Measurements from ENCODE around the gene GALNT2.

The GALNT2 gene

DNA sequence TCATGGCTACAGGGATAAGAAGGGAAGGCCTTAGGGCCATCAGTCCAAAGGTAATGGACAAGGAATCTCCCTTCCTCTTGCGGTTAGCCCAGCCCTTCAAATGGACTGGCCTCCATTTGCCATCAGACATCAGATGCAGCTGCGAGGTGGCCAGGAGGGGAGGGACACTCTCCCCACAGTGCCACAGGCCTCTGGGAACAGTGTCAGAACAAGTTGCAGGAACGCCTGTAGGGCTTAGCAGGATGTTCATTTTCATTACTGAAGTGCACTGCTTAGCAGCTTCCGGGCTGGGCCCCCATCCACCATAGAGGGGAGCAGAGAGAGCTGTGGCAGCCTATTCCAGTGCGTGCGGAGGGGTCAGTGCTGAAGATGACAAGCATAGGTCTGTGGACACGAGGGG lies 127.5 kb downstream of the GALNT2 start:
- DNase-seq = no peak

DNA sequence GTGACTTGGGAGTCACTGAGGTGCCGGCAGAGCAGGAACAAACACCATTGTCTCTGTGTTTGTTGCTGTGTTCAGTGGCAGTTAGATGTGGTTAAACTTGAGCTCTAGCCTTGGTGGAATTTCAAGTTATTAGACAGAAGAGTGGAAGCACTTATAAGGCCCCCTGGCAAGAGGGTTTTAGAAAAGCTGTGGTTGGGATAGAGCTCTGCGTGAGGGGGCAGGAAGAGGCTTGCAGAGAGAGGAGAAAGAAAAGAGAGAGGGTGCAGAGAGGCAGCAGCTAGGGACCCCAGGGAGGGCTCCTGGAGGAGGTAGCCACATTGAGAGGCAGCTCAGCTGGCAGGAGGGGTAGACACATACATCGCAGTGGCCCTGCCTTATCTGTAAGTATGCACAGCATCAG lies 128.2 kb downstream of the GALNT2 start:
- DNase-seq = no peak

DNA sequence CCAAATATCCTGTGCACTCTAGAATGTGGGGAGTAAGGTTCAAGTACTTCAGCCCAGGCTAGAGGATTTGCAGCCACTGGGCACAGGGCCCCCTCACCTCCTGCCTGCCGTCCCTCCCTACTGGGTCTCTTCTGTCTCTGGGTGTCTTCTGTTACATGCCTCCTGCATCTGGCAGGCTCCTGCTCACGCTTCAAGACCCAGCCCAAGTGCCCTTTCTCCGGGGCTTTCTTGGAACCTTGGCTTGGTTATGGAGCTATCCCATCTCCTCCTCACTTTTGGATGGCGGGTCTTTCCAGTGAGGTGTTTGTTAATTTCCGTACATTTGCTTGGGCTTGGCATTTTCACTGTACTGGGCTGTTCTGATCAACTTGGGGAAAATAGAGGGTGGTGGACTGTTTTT lies 129.0 kb downstream of the GALNT2 start:
- no peak for DNase-seq

DNA sequence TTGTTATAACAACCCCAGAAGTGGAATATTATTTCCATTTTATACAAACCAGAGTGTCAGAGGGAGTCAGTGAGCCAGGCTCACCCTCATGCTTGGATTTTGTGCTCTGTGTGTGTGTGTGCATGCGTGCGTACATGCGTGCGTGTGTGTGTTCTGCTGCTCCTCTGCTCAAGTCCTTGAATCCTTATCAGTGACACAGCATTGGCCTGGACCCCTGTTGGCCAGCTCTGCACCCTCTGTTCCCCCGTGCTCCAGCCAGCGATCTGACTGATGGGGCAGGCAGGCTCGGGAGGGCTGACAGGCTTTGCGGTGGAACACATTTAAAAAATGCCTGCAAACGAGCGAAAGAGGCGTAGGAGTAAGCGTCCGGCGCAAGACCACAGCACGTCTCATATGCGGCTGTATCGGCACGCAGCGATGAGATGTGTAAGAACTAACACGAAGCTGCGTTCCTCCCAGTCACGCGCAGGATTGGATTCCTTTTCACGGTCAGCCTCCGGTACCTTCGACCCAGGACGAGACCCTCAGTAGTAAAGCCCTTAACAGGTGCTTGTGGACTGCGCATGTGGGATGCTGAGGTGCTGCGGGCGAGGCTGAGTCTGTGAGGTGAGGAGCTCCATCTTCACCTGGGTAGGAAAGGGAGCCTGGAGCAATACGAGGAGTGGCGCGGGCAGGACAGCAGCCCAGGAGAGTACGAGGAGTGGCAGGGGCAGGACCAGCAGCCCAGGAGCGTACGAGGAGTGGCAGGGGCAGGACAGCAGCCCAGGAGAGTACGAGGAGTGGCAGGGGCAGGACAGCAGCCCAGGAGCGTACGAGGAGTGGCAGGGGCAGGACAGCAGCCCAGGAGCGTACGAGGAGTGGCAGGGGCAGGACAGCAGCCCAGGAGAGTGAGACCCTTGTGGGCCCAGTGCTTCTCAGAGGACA lies 130.9 kb downstream of the GALNT2 start:
- DNase-seq = no peak

DNA sequence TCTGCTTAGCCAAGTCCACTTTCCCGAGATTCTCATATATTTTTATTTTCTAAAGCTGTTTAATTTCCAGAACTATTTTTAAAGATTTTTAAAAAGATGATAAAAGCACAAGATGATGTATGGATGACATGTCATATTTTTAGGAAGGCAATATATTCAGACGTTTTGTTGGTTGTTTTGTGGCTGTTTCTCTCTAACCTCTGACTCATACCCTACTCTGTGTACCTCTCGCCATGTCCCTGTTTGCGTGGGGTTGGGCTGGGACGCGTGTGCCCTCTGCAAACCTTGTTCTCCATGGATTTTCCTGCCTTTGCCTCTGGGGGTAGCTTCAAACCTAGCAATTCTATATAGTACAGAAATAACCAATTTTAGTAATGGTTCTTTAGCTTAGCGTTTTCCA lies 132.0 kb downstream of the GALNT2 start:
- DNase-seq = no peak

DNA sequence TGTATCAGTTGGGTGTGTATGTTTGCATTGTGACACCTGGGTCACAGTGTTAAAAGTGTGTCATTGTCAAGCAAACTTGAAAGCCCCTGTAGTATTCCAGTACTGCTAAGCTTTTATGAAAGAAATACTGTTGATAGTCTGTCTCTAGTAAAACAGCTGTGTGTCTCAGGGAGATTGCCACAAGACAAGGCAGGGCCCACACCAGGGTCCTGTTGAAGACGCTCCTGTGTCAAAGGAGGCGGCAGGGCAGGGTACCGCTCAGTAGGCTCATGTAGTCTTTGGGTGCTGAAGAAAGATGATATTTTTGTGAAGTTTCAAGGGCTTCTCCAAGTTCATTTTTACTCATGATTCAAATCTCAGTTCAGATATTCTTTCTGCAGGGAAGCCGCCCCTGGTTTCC lies 132.5 kb downstream of the GALNT2 start:
- no peak for DNase-seq

DNA sequence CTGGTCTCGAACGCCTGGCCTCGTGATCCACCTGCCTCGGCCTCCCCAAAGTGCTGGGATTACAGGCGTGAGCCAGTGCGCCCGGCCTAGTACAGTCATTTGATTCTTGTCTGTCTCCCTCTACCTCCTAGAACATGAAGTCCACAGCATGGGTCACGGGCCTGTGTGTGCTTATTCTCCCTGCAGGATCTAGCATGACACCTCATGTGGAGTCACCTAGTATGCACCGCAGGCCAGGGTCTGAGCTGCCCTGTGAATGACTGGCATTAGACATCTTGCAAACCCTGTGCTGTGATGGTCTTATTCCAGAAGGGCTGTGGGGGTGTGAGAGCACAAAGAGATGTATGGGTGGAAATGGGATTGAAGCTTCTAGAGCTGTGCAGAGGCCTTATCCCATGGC lies 133.2 kb downstream of the GALNT2 start:
- DNase-seq = no peak

DNA sequence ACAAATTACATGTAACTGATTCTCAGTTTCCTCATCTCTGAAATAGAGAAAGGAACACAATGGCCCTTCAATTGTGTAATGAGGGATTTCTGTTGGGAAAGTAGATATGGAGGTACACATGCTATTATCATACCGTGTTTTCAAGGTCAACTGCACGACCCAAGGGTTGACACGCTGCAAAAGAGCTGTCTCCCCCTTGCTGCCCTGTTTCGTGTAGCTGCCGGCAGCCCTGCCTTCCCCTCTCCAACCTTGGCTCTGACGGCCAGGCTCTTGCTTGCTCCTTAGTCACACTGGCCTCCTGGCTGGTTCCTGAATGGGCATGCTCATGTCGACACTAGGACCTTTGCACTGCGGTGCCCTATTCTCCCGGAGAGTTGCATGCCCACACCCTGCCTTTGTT lies 134.4 kb downstream of the GALNT2 start:
- no peak for DNase-seq

DNA sequence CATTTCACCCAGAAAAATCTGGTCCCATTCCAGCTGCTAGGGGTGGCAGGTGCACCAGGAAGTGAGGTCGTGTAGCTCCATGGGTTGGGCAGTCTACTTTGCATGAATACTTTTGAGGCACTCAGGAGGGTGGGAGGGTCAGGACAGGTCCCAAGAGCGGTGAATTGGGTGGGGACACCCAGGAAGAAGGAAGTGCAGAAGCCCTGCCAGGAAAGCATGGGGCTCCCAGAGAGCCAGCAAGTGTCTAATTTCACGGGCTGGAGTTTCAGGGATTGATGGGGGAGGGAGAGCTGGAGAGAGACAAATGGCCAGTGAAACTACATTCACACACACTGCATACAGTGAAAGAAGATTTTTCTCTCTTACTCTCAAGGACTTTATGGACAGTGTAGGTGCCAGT lies 137.8 kb downstream of the GALNT2 start:
- DNase-seq = no peak

DNA sequence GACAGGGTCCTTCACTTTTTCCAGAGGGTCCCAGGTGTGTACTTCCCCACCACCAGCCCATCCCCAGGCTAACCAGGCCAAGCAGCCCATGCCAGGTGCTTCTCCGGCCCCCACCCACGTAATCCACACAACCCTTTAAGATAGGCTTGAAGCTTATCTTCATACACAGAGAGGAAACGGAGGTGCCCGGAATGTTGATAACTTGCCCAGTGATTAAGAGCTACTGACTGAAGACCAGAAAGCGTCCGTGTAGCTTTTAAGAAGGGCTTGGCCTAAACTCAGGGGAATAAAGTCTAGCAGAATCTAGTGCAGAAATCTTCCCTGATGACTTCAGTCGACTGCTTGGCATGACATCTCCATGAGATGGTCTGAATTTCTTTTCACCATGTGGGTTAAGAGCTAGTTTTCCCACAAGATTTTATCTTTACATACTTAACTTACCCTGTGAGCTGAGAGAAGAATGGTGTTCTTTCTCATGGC lies 138.7 kb downstream of the GALNT2 start:
- no peak for DNase-seq

DNA sequence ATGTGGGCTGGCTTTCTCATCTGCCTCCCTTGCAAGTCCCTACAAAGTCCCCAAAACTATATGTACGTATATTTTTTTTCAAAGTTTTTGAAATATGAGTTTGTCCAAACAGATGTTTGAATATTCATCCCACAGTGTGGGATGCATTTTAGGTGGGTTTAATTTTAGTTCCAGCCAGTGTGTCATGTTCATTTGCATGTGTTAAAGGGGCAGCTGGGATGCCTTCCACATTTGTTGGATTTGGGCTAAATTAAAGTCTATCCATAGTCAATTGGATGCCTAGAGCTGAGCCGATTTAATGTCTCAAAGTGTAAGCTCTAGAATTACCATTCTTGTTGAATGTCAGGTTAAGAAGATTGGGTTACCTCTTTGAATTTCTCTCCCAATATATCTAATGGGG lies 139.2 kb downstream of the GALNT2 start:
- DNase-seq = no peak

DNA sequence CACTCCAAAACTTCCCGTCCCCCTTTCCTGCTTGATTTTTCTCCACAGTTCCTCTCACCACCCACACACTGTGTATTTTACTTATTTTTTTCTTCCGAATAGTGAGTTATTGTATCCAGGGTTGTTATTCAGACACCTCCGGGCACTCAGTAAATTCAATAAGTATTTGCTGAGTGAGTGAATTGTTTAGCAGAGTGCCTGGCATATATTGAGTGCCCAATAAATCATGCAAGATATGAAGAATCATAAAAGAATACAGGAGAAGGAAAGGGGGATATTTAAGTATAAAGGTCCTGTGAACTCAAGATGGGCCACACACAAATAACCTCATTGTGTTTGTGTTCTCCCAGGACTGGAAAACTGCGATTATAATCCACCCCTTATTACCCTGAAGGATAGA lies 139.9 kb downstream of the GALNT2 start:
- no peak for DNase-seq

DNA sequence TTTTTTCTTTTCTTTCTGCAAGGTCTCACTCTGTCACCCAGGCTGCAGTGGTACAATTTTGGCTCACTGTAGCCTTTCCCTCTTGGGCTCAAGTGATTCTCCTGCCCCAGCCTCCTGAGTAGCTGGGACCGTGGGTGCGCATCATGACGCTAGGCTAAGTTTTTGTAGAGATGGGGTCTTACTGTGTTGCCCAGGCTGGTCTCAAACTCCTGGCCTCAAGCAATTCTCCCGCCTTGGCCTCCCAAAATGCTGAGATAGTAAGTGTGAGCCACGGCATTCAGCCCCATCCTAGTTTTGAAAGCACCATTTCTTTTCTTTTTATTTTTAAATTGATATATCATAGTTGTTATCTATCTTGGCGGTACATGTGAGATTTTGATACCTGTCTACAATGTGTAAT lies 140.6 kb downstream of the GALNT2 start:
- no peak for DNase-seq

DNA sequence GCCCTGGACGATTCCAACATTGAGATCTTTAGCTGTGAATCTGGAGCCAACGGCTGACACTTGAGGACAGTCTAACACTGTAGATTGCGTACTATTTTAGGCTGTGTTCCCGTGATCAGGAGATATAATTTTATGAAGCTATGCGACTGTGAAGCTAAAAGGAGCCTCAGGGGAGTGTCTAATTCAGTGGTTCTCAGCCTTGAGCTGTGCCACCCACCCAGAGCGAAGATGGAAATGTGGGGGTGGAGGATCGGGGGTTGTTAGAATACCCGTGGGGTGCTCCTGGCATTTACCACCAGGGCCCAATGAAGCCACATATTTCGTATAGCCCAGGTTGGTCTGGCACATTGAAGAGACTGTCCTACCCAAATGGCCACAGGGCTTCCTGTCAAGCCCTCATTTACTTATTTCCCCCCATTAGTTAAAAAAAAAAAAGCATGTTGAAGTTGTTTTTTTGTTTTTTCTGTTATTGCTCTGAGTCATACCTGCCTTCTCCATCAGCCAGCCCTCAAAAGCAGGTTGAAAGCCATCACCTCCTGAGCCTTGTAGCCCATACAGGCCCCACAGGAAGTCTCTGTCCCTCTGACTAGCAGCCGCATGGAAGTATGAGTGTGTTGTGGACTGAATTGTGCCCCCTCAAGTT lies 141.7 kb downstream of the GALNT2 start:
- DNase-seq = no peak

DNA sequence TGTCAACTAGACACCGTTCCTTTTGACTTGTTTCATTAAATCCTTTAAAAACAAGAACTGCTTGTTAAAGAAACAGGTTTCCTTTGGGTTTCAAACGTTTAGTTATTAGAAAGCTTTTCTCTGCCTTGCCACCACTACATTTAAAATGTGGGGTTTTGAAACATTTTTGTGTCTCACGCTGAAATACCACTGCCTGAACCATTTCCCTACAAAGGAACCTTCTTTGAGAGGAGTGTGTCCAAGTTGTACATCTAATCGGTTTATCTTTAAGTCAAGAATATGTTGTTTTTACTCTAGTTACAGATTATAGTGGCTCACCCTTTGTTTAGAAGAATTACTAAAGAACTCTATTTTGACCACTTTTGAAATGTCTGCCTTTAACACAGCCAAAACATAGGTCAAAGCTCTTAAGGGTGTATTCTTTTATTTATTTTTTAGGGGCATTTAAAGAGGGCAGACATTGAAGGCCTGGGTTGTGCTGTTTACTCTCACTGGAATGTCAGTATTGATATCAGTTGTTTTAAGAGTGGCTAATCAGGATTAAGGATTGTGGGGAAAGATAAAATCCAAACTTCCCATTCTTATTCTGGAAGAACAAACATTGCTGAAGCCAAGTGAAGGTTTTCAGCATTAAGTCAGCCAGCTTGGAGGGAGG lies 143.4 kb downstream of the GALNT2 start:
- DNase-seq = no peak

DNA sequence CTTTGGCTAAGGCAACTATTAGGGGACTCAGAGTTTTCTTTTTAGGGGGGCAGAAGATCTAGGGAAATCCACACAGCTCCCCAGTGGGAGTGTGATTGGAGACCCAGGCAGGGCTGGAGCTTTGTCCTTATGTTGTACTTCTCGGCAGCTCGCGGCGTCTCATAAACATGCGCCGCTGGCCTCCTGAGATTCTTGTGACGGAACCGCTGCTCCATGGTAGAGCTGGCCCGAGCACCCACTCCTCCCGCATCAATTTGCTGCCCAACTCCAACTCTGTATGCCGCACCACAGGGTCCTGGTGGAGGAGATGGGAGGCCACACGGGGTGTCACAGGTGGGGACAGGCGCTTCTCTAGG lies 143.9 kb downstream of the GALNT2 start:
- DNase-seq = no peak

DNA sequence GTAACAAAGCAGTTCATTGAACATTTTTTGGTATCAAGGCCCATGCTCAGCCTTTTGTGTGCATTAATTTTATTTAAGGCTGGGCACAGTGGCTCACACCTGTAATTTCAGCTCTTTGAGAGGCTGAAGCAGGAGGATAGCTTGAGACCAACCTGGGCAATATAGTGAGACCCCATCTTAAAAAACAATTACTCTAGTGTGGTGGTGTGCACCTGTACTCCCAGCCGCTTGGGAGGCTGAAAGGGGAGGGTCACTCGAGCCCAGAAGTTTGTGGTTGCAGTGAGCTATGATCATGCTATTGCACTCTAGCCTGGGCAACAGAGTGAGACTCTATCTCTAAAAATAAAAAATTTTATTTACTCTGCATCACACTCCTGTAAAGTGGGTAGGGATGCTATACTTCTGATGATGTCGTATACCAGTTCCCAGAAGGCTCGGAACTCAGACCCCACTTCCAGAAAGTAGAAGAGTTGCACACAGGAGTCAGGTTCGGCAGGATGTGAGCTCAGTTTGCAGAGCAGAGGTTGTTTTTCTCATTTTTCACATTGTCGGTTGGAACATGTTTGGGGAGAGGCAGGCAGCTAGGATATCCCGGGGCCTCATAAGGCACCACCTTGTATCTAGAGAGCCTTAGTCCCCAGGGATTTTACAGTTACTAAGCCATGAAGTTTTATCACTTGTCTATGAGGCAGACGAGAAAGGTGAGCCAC lies 144.6 kb downstream of the GALNT2 start:
- no peak for DNase-seq

DNA sequence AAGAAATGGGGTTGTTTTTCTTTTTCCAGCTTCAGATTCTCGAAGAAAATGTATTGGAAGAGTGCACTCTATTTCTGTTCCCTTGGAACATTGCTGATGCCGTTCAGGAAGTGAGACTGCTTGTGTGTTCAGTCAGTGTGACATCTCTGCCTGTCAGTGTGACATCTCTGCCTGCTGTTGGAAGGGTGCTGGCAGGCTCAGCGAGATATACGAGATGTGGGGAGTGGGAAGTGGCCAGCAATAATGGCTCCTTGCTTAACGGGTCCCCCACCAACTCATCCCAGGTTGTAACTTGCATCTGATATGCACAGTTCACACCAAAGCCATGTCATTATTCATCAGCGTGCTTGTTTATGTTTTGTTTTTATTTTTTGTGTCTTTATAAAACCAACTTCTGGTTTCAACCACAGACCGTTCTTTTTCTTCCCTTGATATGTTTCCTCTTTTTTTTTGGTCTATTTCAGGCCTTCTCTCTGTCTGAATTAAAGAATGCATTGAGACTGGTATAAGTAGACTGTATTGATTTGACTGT lies 145.4 kb downstream of the GALNT2 start:
- no peak for DNase-seq

DNA sequence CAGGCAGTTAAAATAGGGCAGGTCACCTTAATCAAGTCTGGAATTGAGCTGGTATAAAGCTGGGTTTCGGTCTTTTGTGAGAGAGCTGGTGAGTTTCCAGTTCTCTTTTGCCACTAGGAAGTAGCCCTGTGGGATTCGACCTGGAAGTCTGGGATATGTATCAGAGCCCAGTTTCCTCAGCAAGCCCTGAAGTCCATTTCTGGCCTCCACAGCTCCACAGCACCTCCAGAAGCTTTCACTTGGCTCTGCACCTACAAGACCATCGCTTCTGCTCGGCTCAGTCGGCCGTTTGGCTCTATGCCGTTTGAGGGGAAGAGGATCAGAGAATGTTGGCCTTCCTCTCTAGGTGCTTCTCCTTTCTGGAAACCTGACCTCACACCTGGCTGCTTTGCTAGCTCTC lies 148.0 kb downstream of the GALNT2 start:
- no peak for DNase-seq

DNA sequence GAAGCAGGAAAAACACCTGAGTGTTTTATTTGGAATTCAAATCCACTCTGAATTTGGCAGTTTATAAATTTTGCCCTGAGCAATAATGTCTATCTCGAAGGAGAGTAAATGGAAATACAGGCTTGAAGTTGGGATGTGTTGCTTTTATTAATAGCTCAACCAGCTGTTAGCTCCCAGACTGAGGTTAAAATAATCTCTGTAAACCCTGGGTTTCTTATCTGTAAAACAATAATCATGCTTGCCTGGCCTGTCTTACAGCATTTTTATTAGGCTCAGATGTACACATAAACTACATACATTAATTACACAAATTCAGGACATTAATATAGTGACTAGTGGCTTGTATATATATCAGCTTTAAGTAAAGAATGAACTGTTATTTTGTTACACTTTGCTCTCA lies 148.5 kb downstream of the GALNT2 start:
- no peak for DNase-seq

DNA sequence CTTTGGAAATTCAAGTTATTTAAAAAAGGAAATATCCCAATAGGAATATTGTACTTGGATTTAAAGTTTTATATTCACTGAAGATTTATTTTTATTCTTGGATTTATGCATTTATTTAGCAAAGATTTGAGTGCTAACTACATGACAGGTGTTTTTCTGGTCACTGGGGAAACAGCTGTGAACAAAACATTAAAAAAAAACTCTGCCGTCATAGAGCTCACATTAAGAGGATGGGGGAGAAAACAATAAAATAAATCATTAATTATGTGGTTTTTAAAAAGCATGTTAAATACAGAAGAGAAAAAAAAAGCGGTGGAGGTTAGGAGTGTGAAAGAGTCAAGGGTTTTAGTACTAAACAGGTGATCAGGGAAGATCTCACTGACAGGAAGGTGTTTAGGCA lies 149.9 kb downstream of the GALNT2 start:
- no peak for DNase-seq

DNA sequence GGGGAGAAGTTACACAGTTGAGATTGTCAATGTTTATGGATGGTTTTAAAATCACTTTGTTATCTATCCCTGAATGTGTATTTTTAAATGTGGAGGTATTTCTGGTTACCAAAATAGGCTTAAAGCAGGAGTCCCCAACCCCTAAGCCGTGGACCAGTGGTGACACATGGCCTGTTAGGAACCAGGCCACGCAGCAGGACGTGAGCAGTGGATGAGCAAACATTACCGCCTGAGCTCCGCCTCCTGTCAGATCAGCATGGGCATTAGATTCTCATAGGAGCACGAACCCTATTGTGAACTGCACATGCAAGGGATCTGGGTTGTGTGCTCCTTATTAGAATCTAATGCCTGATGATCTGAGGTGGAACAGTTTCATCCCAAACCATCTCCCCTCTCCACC lies 151.6 kb downstream of the GALNT2 start:
- DNase-seq = no peak

Measured in effector CD4-positive, alpha-beta T cell (primary cell).